ENCODE measurements around the gene JAK2. TPM values are rescaled to one million over a fixed set of nuclear protein-coding genes. Genes with fewer than 3 reads are reported as not detected.

JAK2 gene
- total RNA-seq, 1 donor from 2014 or later = 31.9 TPM

DNA sequence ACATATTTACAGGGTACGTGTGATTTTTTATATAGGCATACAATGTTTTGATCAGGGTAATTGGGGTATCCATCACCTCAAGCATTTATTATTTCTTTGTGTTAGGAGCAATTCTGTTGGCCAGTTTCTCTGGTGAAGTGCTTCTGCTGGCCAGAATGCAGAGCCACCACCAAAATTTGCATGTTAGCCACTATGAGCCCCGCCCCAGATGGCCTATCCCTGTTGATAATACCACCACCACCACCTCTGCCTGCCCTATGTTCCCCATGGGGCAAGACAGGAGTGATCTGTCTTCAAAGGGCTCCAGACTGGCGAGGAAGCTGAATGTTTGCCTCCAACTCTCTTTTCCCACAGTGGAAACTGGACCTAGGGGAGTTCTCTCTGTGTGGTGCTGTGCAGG lies 26.0 kb upstream of the JAK2 start:
- H3K9me3 ChIP-seq = peaks cover 0 to 13% of the 10 kb centered on the region in 2 donors
- no peak for DNase-seq (ENCODE audit: low spot score in 2 of 2)
- peaks cover 0 to 3% of the 10 kb centered on the region in 2 donors for H3K4me1 ChIP-seq
- H3K27ac ChIP-seq = peak overlapping the region; percentile 31 to 63
- no peaks in the 10 kb centered on the region for H3K36me3 ChIP-seq
- intact Hi-C loops (cut with DNase I) = no loop called here
- no peak overlapping the region for H3K4me3 ChIP-seq
- H3K27me3 ChIP-seq = no peaks in the 10 kb centered on the region
- TF ChIP-seq, protein P1, sequence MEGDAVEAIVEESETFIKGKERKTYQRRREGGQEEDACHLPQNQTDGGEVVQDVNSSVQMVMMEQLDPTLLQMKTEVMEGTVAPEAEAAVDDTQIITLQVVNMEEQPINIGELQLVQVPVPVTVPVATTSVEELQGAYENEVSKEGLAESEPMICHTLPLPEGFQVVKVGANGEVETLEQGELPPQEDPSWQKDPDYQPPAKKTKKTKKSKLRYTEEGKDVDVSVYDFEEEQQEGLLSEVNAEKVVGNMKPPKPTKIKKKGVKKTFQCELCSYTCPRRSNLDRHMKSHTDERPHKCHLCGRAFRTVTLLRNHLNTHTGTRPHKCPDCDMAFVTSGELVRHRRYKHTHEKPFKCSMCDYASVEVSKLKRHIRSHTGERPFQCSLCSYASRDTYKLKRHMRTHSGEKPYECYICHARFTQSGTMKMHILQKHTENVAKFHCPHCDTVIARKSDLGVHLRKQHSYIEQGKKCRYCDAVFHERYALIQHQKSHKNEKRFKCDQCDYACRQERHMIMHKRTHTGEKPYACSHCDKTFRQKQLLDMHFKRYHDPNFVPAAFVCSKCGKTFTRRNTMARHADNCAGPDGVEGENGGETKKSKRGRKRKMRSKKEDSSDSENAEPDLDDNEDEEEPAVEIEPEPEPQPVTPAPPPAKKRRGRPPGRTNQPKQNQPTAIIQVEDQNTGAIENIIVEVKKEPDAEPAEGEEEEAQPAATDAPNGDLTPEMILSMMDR (IDR thresholded peaks at IDR 0.05) = no peak

DNA sequence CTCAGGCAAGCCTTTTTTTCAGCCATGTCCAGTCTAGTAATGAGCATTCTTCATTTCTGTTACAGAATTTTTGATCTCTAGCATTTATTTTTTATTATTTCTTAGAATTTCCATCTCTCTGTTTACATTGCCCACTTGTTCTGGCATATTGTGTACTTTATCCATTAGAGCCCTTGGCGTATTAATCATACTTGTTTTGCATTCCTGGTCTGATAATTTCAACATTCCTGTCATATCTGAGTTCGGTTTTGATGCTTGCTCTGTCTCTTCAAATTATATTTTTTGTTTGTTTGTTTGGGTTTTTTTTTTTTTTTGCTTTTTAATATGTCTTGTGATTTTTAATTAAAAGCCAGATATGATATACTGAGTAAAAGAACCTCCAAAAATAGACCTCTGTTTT lies 23.0 kb upstream of the JAK2 start:
- Histone ChIP-seq H3K4me1 (peaks cover 0 to 8% of the 10 kb centered on the region in 2 donors), H3K27ac (peak overlapping the region; percentile 40 to 42)
- intact Hi-C loops (cut with DNase I) = no loop called here

DNA sequence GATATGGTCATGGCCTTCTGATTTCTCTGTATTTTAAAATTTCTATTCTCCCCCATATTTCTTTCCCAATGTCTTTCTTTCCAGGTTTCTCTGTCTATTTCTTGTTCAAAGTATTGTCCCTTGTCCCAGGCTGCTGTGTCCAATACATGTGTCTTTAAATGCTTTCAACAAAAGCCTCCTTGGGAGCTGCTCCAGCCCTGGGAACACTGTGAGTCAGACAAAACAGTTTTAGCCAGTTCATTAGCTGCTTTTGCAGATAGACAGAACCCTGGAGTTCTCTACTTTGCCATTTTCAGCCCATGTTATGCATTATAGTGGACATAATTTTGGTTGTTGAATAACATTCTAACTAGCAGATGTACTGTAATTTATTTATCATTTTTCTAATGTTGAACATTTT lies 20.5 kb upstream of the JAK2 start:
- Histone ChIP-seq H3K9me3 (peaks cover 0 to 13% of the 10 kb centered on the region in 2 donors), H3K4me1 (peaks cover 0 to 9% of the 10 kb centered on the region in 2 donors), H3K27ac (peak overlapping the region; percentile 22 to 29), H3K4me3 (no peak overlapping the region), H3K27me3 (no peaks in the 10 kb centered on the region), H3K36me3 (no peaks in the 10 kb centered on the region)
- DNase-seq (ENCODE audit: low spot score in 2 of 2) = no peak
- TF ChIP-seq, protein P1 (IDR thresholded peaks at IDR 0.05) = no peak
- intact Hi-C loops (cut with DNase I) = no loop called here

More for the DNA sequence above, 23.0 kb upstream of the JAK2 start:
- H3K36me3 ChIP-seq = no peaks in the 10 kb centered on the region
- TF ChIP-seq, protein P1 (IDR thresholded peaks at IDR 0.05) = no peak
- no peak for DNase-seq (ENCODE audit: low spot score in 2 of 2)
- no peak overlapping the region for H3K4me3 ChIP-seq
- peaks cover 0 to 13% of the 10 kb centered on the region in 2 donors for H3K9me3 ChIP-seq
- no peaks in the 10 kb centered on the region for H3K27me3 ChIP-seq

DNA sequence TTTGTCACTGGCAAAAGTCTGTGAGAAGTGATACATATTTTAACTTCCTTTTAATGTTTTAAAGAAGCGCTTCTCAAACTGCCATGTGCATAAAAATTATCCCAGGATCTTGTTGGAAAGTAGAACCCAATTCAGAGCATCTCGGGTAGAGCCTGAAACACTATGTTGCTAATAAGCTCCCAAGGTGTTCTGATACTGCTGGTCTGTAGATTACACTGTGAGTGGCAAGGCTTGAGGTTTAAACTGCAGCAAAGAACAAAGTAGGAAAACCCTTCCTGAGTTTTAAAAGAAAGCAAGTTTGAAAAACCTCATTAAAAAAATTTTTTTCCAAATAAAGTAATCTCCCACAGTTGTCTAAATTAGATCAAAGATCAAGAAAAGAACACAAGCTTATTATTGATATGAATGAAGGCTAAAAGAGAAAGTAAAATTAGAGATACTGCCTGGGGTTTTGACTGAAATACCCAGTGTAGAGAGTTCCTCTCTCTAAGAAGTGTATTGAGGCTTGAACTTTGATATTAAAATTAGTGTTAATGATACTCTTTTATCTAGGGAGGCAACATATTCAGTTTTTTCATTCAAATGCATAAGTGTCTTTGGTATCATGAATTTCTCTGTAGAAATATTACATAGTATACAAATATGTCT lies 19.8 kb upstream of the JAK2 start:
- TF ChIP-seq, protein P1 (IDR thresholded peaks at IDR 0.05) = no peak
- H3K36me3 ChIP-seq = no peaks in the 10 kb centered on the region
- intact Hi-C loops (cut with DNase I) = no loop called here
- H3K4me3 ChIP-seq = peak overlapping the region in 1 of 2 donors; percentile 25
- peak overlapping the region; percentile 22 to 29 for H3K27ac ChIP-seq
- H3K27me3 ChIP-seq = no peaks in the 10 kb centered on the region
- no peak for DNase-seq (ENCODE audit: low spot score in 2 of 2)
- peaks cover 0 to 13% of the 10 kb centered on the region in 2 donors for H3K9me3 ChIP-seq
- peaks cover 0 to 9% of the 10 kb centered on the region in 2 donors for H3K4me1 ChIP-seq

DNA sequence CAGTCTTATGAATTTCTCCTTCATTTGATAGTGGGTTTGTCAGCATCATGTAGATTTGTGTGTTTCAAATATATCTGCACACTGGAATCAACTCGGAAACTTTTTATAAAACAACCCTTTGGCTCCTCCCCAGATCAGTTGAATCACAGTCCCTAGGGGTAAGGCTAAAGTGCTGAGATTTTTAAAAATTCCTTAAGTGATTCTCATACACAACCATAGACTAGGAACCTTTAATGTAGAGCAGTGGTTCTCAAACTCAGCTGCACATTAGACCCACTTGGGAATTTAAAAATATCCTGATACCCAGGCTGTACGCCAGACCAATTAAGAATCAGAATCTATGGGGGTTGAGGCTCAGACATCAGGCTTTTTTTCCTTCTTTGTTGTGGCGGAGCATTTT lies 17.5 kb upstream of the JAK2 start:
- Histone ChIP-seq H3K36me3 (no peaks in the 10 kb centered on the region), H3K9me3 (peaks cover 0 to 7% of the 10 kb centered on the region in 2 donors), H3K27me3 (no peaks in the 10 kb centered on the region), H3K4me1 (peaks cover 0 to 9% of the 10 kb centered on the region in 2 donors), H3K27ac (peak overlapping the region in 1 of 2 donors; percentile 11), H3K4me3 (no peak overlapping the region)
- intact Hi-C loops (cut with DNase I) = no loop called here
- TF ChIP-seq, protein P1 (IDR thresholded peaks at IDR 0.05) = no peak
- no peak for DNase-seq (ENCODE audit: low spot score in 2 of 2)
